ENCODE measurements around the gene PDPR. TPM values are rescaled to one million over a fixed set of nuclear protein-coding genes. Genes with fewer than 3 reads are reported as not detected.
"Not testable (repeated sequence)": the region's sequence is repeated elsewhere in the genome, so short reads cannot be mapped to it uniquely, and the experiment has no call there.

The PDPR gene
- total RNA-seq, 1 donor from 2014 or later, result 20.9 TPM

- DNase-seq; H3K27me3 Mint-ChIP-seq; POLR2A ChIA-PET; H3K27ac Mint-ChIP-seq; H3K4me3 Mint-ChIP-seq; H3K36me3 Mint-ChIP-seq (ENCODE audit: low read depth); H3K4me1 Mint-ChIP-seq; ATAC-seq (ENCODE audit: low read depth); CTCF ChIA-PET; intact Hi-C loops (cut with micrococcal nuclease); H3K9me3 Mint-ChIP-seq: not testable (repeated sequence)
These were observed 76.4 kb downstream of the PDPR start for GRCh38 chr16:70190574-70190973.

- CTCF ChIA-PET; H3K27ac Mint-ChIP-seq; DNase-seq; H3K9me3 Mint-ChIP-seq; POLR2A ChIA-PET; H3K4me1 Mint-ChIP-seq; H3K4me3 Mint-ChIP-seq; intact Hi-C loops (cut with micrococcal nuclease); H3K27me3 Mint-ChIP-seq; ATAC-seq (ENCODE audit: low read depth); H3K36me3 Mint-ChIP-seq (ENCODE audit: low read depth): not testable (repeated sequence)
These were observed 82.7 kb downstream of the PDPR start for GRCh38 chr16:70196683-70197300.

- intact Hi-C loops (cut with micrococcal nuclease); H3K36me3 Mint-ChIP-seq (ENCODE audit: low read depth); H3K27ac Mint-ChIP-seq; CTCF ChIA-PET; H3K4me3 Mint-ChIP-seq; H3K4me1 Mint-ChIP-seq; POLR2A ChIA-PET; H3K9me3 Mint-ChIP-seq; DNase-seq; ATAC-seq (ENCODE audit: low read depth); H3K27me3 Mint-ChIP-seq: not testable (repeated sequence)
These were observed 83.5 kb downstream of the PDPR start for GRCh38 chr16:70197611-70198010.

- ATAC-seq (ENCODE audit: low read depth); H3K4me3 Mint-ChIP-seq; H3K36me3 Mint-ChIP-seq (ENCODE audit: low read depth); H3K27me3 Mint-ChIP-seq; H3K27ac Mint-ChIP-seq; CTCF ChIA-PET; intact Hi-C loops (cut with micrococcal nuclease); POLR2A ChIA-PET; DNase-seq; H3K4me1 Mint-ChIP-seq; H3K9me3 Mint-ChIP-seq: not testable (repeated sequence)
These were observed 84.1 kb downstream of the PDPR start for GRCh38 chr16:70198230-70198629.

GRCh38 chr16:70198666-70199065 is 84.5 kb downstream of the PDPR start:
- H3K36me3 Mint-ChIP-seq (ENCODE audit: low read depth); H3K27me3 Mint-ChIP-seq; DNase-seq; H3K27ac Mint-ChIP-seq; H3K9me3 Mint-ChIP-seq; H3K4me3 Mint-ChIP-seq; ATAC-seq (ENCODE audit: low read depth); POLR2A ChIA-PET; intact Hi-C loops (cut with micrococcal nuclease); CTCF ChIA-PET; H3K4me1 Mint-ChIP-seq: not testable (repeated sequence)

- H3K36me3 Mint-ChIP-seq (ENCODE audit: low read depth); intact Hi-C loops (cut with micrococcal nuclease); H3K4me1 Mint-ChIP-seq; H3K27me3 Mint-ChIP-seq; CTCF ChIA-PET; DNase-seq; H3K27ac Mint-ChIP-seq; POLR2A ChIA-PET; H3K9me3 Mint-ChIP-seq; ATAC-seq (ENCODE audit: low read depth); H3K4me3 Mint-ChIP-seq: not testable (repeated sequence)
These were observed 85.0 kb downstream of the PDPR start for GRCh38 chr16:70199170-70199569.

- DNase-seq; H3K4me1 Mint-ChIP-seq; H3K27me3 Mint-ChIP-seq; H3K4me3 Mint-ChIP-seq; intact Hi-C loops (cut with micrococcal nuclease); H3K27ac Mint-ChIP-seq; H3K36me3 Mint-ChIP-seq (ENCODE audit: low read depth); CTCF ChIA-PET; POLR2A ChIA-PET; ATAC-seq (ENCODE audit: low read depth); H3K9me3 Mint-ChIP-seq: not testable (repeated sequence)
These were observed 85.9 kb downstream of the PDPR start for GRCh38 chr16:70200063-70200462.

- CTCF ChIA-PET; H3K27ac Mint-ChIP-seq; H3K27me3 Mint-ChIP-seq; ATAC-seq (ENCODE audit: low read depth); H3K4me3 Mint-ChIP-seq; H3K9me3 Mint-ChIP-seq; intact Hi-C loops (cut with micrococcal nuclease); DNase-seq; POLR2A ChIA-PET; H3K4me1 Mint-ChIP-seq: not testable (repeated sequence)
- H3K36me3 Mint-ChIP-seq (ENCODE audit: low read depth), result peaks cover 12% of the 10 kb centered on the region
These were observed 89.4 kb downstream of the PDPR start for GRCh38 chr16:70203508-70203907.

- peaks cover 12% of the 10 kb centered on the region for H3K36me3 Mint-ChIP-seq (ENCODE audit: low read depth)
- H3K27me3 Mint-ChIP-seq; H3K27ac Mint-ChIP-seq; POLR2A ChIA-PET; H3K4me3 Mint-ChIP-seq; intact Hi-C loops (cut with micrococcal nuclease); H3K4me1 Mint-ChIP-seq; CTCF ChIA-PET; H3K9me3 Mint-ChIP-seq; ATAC-seq (ENCODE audit: low read depth); DNase-seq: not testable (repeated sequence)
These were observed 89.9 kb downstream of the PDPR start for GRCh38 chr16:70204010-70204409.

GRCh38 chr16:70204668-70205405 is 90.7 kb downstream of the PDPR start:
- H3K4me3 Mint-ChIP-seq; H3K27ac Mint-ChIP-seq; POLR2A ChIA-PET; H3K27me3 Mint-ChIP-seq; ATAC-seq (ENCODE audit: low read depth); intact Hi-C loops (cut with micrococcal nuclease); H3K4me1 Mint-ChIP-seq; CTCF ChIA-PET; DNase-seq; H3K9me3 Mint-ChIP-seq: not testable (repeated sequence)
- H3K36me3 Mint-ChIP-seq (ENCODE audit: low read depth), result peaks cover 16% of the 10 kb centered on the region

GRCh38 chr16:70206382-70206781 is 92.2 kb downstream of the PDPR start:
- H3K9me3 Mint-ChIP-seq; H3K4me3 Mint-ChIP-seq; ATAC-seq (ENCODE audit: low read depth); POLR2A ChIA-PET; CTCF ChIA-PET; H3K27me3 Mint-ChIP-seq; DNase-seq; H3K4me1 Mint-ChIP-seq; H3K27ac Mint-ChIP-seq; intact Hi-C loops (cut with micrococcal nuclease): not testable (repeated sequence)
- H3K36me3 Mint-ChIP-seq (ENCODE audit: low read depth), result peaks cover 22% of the 10 kb centered on the region

Measured in activated B cell treated with CpG ODN at 0.5 μM for 24 hours (primary cell).